Neuronal stem cell (in vitro differentiated cells): Measurements from ENCODE around the gene EIF2B5.

ENCODE experiments used
- DNase-seq: peaks from one replicate; pipeline ENCODE4 v3.0.0-alpha.2; 2013; ENCODE audit warnings: low spot score
- H2AFZ ChIP-seq: one replicate; pipeline ENCODE4 v1.6.1; 2013; ENCODE audit warnings: mild to moderate bottlenecking, low read length, inconsistent platforms
- H2AK5ac ChIP-seq: 2 replicates; pipeline ENCODE4 v1.6.1; 2013; ENCODE audit warnings: low read depth, mild to moderate bottlenecking, inconsistent platforms, low read length, moderate library complexity, mixed read lengths
- H2BK120ac ChIP-seq: 2 replicates; pipeline ENCODE4 v1.6.1; 2013; ENCODE audit warnings: low read depth, mild to moderate bottlenecking, inconsistent platforms, low read length, moderate library complexity, mixed read lengths
- H2BK12ac ChIP-seq: one replicate; pipeline ENCODE4 v1.6.1; 2013; ENCODE audit warnings: low read length, inconsistent platforms
- H2BK15ac ChIP-seq: 2 replicates; pipeline ENCODE4 v1.6.1; 2013; ENCODE audit warnings: mild to moderate bottlenecking, low read length, inconsistent platforms, mixed read lengths
- H2BK5ac ChIP-seq: one replicate; pipeline ENCODE4 v1.6.1; 2013; ENCODE audit warnings: inconsistent platforms, mild to moderate bottlenecking, low read length, moderate library complexity
- H3K14ac ChIP-seq: one replicate; pipeline ENCODE4 v1.6.1; 2013; ENCODE audit warnings: low read length, inconsistent platforms
- H3K18ac ChIP-seq: 2 replicates; pipeline ENCODE4 v1.6.1; 2013; ENCODE audit warnings: low read length, inconsistent platforms
- H3K23ac ChIP-seq: 2 replicates; pipeline ENCODE4 v1.6.1; 2013; ENCODE audit warnings: low read depth, mild to moderate bottlenecking, mixed read lengths, low read length, inconsistent platforms; ENCODE audit not compliant: poor library complexity
- H3K27ac ChIP-seq: replicated peaks from 3 replicates; pipeline ENCODE4 v1.5.1; 2013; ENCODE audit warnings: low read length, inconsistent platforms
- H3K27me3 ChIP-seq, 3 experiments: 2 replicates each; pipeline ENCODE4 v1.6.1; 2013; ENCODE audit warnings: low read length in 3 of 3, mild to moderate bottlenecking in 2 of 3, inconsistent platforms in 1 of 3, low read depth in 1 of 3, mixed read lengths in 1 of 3, moderate library complexity in 1 of 3; ENCODE audit not compliant: control insufficient read depth in 3 of 3, insufficient read depth in 3 of 3
- H3K36me3 ChIP-seq, 2 donors: replicated peaks in 1 of 2; 2 replicates each; pipeline ENCODE4 v1.6.1; 2013; ENCODE audit warnings: low read length in 2 of 2; ENCODE audit not compliant: control insufficient read depth in 2 of 2, insufficient read depth in 2 of 2
- H3K4ac ChIP-seq: 2 replicates; pipeline ENCODE4 v1.6.1; 2013; ENCODE audit warnings: inconsistent platforms, mild to moderate bottlenecking, low read length, moderate library complexity
- H3K4me1 ChIP-seq, 2 donors: 1 replicate in 1 of 2; 2 replicates in 1 of 2; pipeline ENCODE4 v1.6.1; 2013; ENCODE audit warnings: low read length in 2 of 2, low read depth in 1 of 2; ENCODE audit not compliant: control insufficient read depth in 2 of 2, insufficient read depth in 1 of 2
- H3K4me2 ChIP-seq: one replicate; pipeline ENCODE4 v1.6.1; 2013; ENCODE audit warnings: mild to moderate bottlenecking, low read length, inconsistent platforms; ENCODE audit not compliant: insufficient read depth, poor library complexity, severe bottlenecking
- H3K4me3 ChIP-seq, 2 donors: 2 replicates each; pipeline ENCODE4 v1.5.1; 2013; ENCODE audit warnings: low read length in 2 of 2, mild to moderate bottlenecking in 2 of 2, inconsistent platforms in 1 of 2, moderate library complexity in 1 of 2
- H3K79me1 ChIP-seq: one replicate; pipeline ENCODE4 v1.6.1; 2013; ENCODE audit warnings: low read depth, mild to moderate bottlenecking, inconsistent platforms, low read length, moderate library complexity
- H3K9ac ChIP-seq: one replicate; pipeline ENCODE4 v1.6.1; 2013; ENCODE audit warnings: mild to moderate bottlenecking, low read depth, low read length, inconsistent platforms; ENCODE audit not compliant: poor library complexity
- H3K9me3 ChIP-seq, 2 donors: replicated peaks in 1 of 2; 2 replicates each; pipeline versions ENCODE3 to v1.6.1; 2013; ENCODE audit warnings: low read length in 2 of 2, mild to moderate bottlenecking in 2 of 2, inconsistent platforms in 1 of 2, low read depth in 1 of 2, mixed read lengths in 1 of 2, moderate library complexity in 1 of 2; ENCODE audit not compliant: control insufficient read depth in 2 of 2, insufficient read depth in 1 of 2
- H4K8ac ChIP-seq: one replicate; pipeline ENCODE4 v1.6.1; 2013; ENCODE audit warnings: low read depth, mild to moderate bottlenecking, inconsistent platforms, low read length, moderate library complexity
- H4K91ac ChIP-seq: one replicate; pipeline ENCODE4 v1.6.1; 2013; ENCODE audit warnings: low read length, low read depth, mild to moderate bottlenecking, inconsistent platforms; ENCODE audit not compliant: poor library complexity
- WGBS, 2 donors: extraction: QIAGEN DNeasy Blood & Tissue Kit; methylation state at CpG; one replicate each; pipeline ENCODE4 v1.1.7; 2013; ENCODE audit warnings: missing lambda C conversion rate in 2 of 2, mixed read lengths in 1 of 2; ENCODE audit not compliant: insufficient read length in 2 of 2, insufficient replicate concordance in 1 of 2; ENCODE audit errors: extremely low coverage in 2 of 2; 5-methylcytosine and 5-hydroxymethylcytosine counted together

EIF2B5 gene

DNA sequence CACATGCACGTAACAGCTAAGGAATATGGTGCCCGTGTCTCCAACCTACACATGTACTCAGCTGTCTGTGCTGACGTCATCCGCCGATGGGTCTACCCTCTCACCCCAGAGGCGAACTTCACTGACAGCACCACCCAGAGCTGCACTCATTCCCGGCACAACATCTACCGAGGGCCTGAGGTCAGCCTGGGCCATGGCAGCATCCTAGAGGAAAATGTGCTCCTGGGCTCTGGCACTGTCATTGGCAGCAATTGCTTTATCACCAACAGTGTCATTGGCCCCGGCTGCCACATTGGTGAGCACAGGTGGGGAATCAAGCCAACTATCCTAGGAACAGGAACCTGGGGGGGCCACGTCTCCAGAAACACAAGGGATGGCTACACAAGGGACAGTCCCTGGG, 5.3 kb downstream of the EIF2B5 start:
- H2BK120ac ChIP-seq, result no peak overlapping the region
- H3K4me1 ChIP-seq, result peaks cover 2 to 9% of the 10 kb centered on the region in 2 donors
- DNase-seq, result no peak
- H2BK5ac ChIP-seq, result no peak overlapping the region
- H4K91ac ChIP-seq, result no peak overlapping the region
- no peak overlapping the region for H3K23ac ChIP-seq
- H3K4me2 ChIP-seq, result no peak overlapping the region
- no peak overlapping the region for H2AFZ ChIP-seq
- no CpG with 5 or more reads among the region's 10 CpGs for WGBS, 2 donors
- H3K79me1 ChIP-seq, result no peaks in the 10 kb centered on the region
- H3K4ac ChIP-seq, result no peak overlapping the region
- no peak overlapping the region for H4K8ac ChIP-seq
- no peaks in the 10 kb centered on the region for H3K9me3 ChIP-seq
- no peak overlapping the region for H2BK12ac ChIP-seq
- no peak overlapping the region for H3K14ac ChIP-seq
- H3K9ac ChIP-seq, result no peak overlapping the region
- no peak overlapping the region for H2AK5ac ChIP-seq
- H2BK15ac ChIP-seq, result no peak overlapping the region
- H3K36me3 ChIP-seq, result peaks cover 48 to 79% of the 10 kb centered on the region in 2 donors
- no peak overlapping the region for H3K4me3 ChIP-seq
- H3K27ac ChIP-seq, result no peak overlapping the region
- no peaks in the 10 kb centered on the region for H3K27me3 ChIP-seq
- no peak overlapping the region for H3K18ac ChIP-seq

DNA sequence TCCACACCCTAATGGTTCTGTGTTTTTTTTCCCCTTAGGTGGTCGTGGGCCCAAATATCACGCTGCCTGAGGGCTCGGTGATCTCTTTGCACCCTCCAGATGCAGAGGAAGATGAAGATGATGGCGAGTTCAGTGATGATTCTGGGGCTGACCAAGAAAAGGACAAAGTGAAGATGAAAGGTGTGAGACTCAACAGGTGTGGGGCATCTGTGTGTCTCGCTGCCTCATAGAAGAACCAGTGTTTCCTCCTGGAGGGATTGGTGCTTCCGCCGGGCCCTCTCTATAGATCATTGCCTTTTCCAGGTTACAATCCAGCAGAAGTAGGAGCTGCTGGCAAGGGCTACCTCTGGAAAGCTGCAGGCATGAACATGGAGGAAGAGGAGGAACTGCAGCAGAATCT, 7.0 kb downstream of the EIF2B5 start:
- Histone ChIP-seq H2BK15ac (no peak overlapping the region), H3K27me3 (no peaks in the 10 kb centered on the region), H3K79me1 (no peaks in the 10 kb centered on the region), H3K9me3 (no peaks in the 10 kb centered on the region), H3K4ac (no peak overlapping the region), H3K23ac (no peak overlapping the region), H2AK5ac (no peak overlapping the region), H3K4me2 (no peak overlapping the region), H3K14ac (no peak overlapping the region), H4K8ac (no peak overlapping the region), H4K91ac (no peak overlapping the region), H3K4me1 (no peaks in the 10 kb centered on the region), H3K18ac (no peak overlapping the region), H3K9ac (no peak overlapping the region), H2AFZ (no peak overlapping the region), H2BK12ac (no peak overlapping the region), H3K4me3 (no peak overlapping the region), H3K36me3 (peaks cover 48 to 87% of the 10 kb centered on the region in 2 donors), H2BK120ac (no peak overlapping the region), H2BK5ac (no peak overlapping the region), H3K27ac (no peak overlapping the region)
- DNase-seq, result no peak
- no CpG with 5 or more reads among the region's 7 CpGs for WGBS, 2 donors

DNA sequence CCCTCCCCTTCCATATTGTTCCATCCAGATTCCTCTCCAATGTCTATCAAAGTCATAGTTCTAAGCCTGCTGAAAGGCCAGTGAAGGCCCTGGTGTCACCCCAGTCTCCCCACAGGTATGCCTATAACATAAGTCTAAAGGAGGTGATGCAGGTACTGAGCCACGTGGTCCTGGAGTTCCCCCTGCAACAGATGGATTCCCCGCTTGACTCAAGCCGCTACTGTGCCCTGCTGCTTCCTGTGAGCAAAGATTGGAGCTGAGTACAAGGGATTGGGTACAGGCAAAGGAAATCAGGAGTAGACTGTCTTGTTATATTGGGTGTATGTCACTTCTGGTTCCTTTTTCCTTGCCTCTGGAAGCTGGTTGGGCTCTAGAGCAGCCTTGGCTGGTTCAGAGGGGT, 8.2 kb downstream of the EIF2B5 start:
- Histone ChIP-seq H3K23ac (no peak overlapping the region), H4K8ac (no peak overlapping the region), H3K14ac (no peak overlapping the region), H4K91ac (no peak overlapping the region), H3K27me3 (no peaks in the 10 kb centered on the region), H3K4me1 (no peaks in the 10 kb centered on the region), H3K36me3 (peaks cover 44 to 76% of the 10 kb centered on the region in 2 donors), H2AK5ac (no peak overlapping the region), H2BK120ac (no peak overlapping the region), H2BK12ac (no peak overlapping the region), H3K79me1 (no peaks in the 10 kb centered on the region), H2BK15ac (no peak overlapping the region), H3K27ac (no peak overlapping the region), H3K9me3 (no peaks in the 10 kb centered on the region), H3K4ac (no peak overlapping the region), H3K4me3 (peak overlapping the region in 1 of 2 donors; percentile 67), H2AFZ (no peak overlapping the region), H3K18ac (no peak overlapping the region), H3K4me2 (no peak overlapping the region), H3K9ac (no peak overlapping the region), H2BK5ac (no peak overlapping the region)
- no peak for DNase-seq
- WGBS, 2 donors, result no CpG with 5 or more reads among the region's 3 CpGs

DNA sequence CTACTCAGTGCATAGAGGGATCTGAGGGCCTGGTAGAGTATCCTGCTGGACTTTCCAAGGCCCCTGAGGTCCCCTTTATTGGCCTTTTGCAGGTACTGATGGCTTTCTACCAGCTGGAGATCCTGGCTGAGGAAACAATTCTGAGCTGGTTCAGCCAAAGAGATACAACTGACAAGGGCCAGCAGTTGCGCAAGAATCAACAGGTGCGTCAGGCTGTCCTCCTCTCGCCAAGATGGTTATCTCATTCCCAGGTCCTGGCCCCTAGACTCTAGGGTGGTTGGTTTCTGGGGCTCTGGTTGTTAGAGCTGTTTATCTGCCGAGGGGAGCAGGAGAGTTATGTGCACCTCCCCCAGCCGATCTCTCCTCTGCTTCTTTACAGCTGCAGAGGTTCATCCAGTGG, 9.3 kb downstream of the EIF2B5 start:
- H3K27me3 ChIP-seq, result no peaks in the 10 kb centered on the region
- peaks cover 44 to 69% of the 10 kb centered on the region in 2 donors for H3K36me3 ChIP-seq

More for the DNA sequence above, 9.3 kb downstream of the EIF2B5 start:
- no peak overlapping the region for H3K4ac ChIP-seq
- no peak overlapping the region for H3K4me2 ChIP-seq
- no peak overlapping the region for H3K9ac ChIP-seq
- no peak overlapping the region for H2BK120ac ChIP-seq
- no peak overlapping the region for H3K27ac ChIP-seq
- no peak overlapping the region for H2BK15ac ChIP-seq
- no peaks in the 10 kb centered on the region for H3K4me1 ChIP-seq
- H3K79me1 ChIP-seq, result no peaks in the 10 kb centered on the region
- H2AK5ac ChIP-seq, result no peak overlapping the region
- H2BK12ac ChIP-seq, result no peak overlapping the region
- no CpG with 5 or more reads among the region's 5 CpGs for WGBS, 2 donors
- no peak overlapping the region for H3K18ac ChIP-seq
- no peak overlapping the region for H3K23ac ChIP-seq
- H3K4me3 ChIP-seq, result no peak overlapping the region
- no peak overlapping the region for H4K8ac ChIP-seq
- H2AFZ ChIP-seq, result no peak overlapping the region
- H3K9me3 ChIP-seq, result no peaks in the 10 kb centered on the region
- DNase-seq, result no peak
- no peak overlapping the region for H2BK5ac ChIP-seq
- H3K14ac ChIP-seq, result no peak overlapping the region
- no peak overlapping the region for H4K91ac ChIP-seq
